Neural crest cell (in vitro differentiated cells): ENCODE measurements around the gene EIF3K. TPM values are rescaled to one million over a fixed set of nuclear protein-coding genes. Genes with fewer than 3 reads are reported as not detected.

Source experiments
- DNase-seq: peaks from one replicate; pipeline ENCODE4 v3.0.0; 2021; ENCODE audit warnings: low read depth, mixed read lengths, low spot score
- H3K27ac Mint-ChIP-seq: one replicate; pipeline ENCODE4 v1.8.0; 2021; ENCODE audit warnings: mild to moderate bottlenecking, mixed read lengths; ENCODE audit not compliant: unreplicated experiment
- H3K27me3 Mint-ChIP-seq: 2 replicates; pipeline ENCODE4 v1.8.0; 2021; ENCODE audit warnings: low read depth, mild to moderate bottlenecking, mixed read lengths
- H3K36me3 Mint-ChIP-seq: 2 replicates; pipeline ENCODE4 v1.8.0; 2021; ENCODE audit warnings: low read depth, mild to moderate bottlenecking, mixed read lengths
- H3K4me1 Mint-ChIP-seq: 2 replicates; pipeline ENCODE4 v1.8.0; 2021; ENCODE audit warnings: mixed read lengths
- H3K4me3 Mint-ChIP-seq: one replicate; pipeline ENCODE4 v1.8.0; 2021; ENCODE audit warnings: mild to moderate bottlenecking, mixed read lengths
- H3K9me3 Mint-ChIP-seq: 2 replicates; pipeline ENCODE4 v1.8.0; 2021; ENCODE audit warnings: mixed read lengths
- CTCF ChIP-seq: fragments of 200-600 bp; sonication (generic); conservative IDR thresholded peaks from 2 replicates; pipeline ENCODE4 v1.5.0; 2021; ENCODE audit warnings: antibody characterized with exemption, mild to moderate bottlenecking
- total RNA-seq: library from RNA; stranded (reverse); gene quantifications from 2 replicates; pipeline ENCODE4 v1.2.1, GENCODE V29; 2021

EIF3K gene
- total RNA-seq, 1 donor from 2014 or later, result 255 TPM

- Mint-ChIP-seq H3K27me3 (no peaks in the 10 kb centered on the region), H3K4me3 (peak overlapping the region; percentile 29)
- no peak for DNase-seq
These were observed 35.7 kb downstream of the EIF3K start for GRCh38 chr19:38654628-38655055.

GRCh38 chr19:38655148-38655824, 36.3 kb downstream of the EIF3K start:
- DNase-seq, result no peak
- Mint-ChIP-seq H3K9me3 (no peaks in the 10 kb centered on the region), H3K4me3 (peak overlapping the region; percentile 58), H3K27ac (peak overlapping the region; percentile 59), H3K27me3 (no peaks in the 10 kb centered on the region), H3K4me1 (peaks cover 74% of the 10 kb centered on the region), H3K36me3 (peaks cover 4% of the 10 kb centered on the region)
- no peak for TF ChIP-seq CTCF

More at GRCh38 chr19:38654628-38655055, 35.7 kb downstream of the EIF3K start:
- peak overlapping the region; percentile 79 for H3K27ac Mint-ChIP-seq
- peaks cover 80% of the 10 kb centered on the region for H3K4me1 Mint-ChIP-seq
- no peaks in the 10 kb centered on the region for H3K9me3 Mint-ChIP-seq
- peaks cover 4% of the 10 kb centered on the region for H3K36me3 Mint-ChIP-seq
- TF ChIP-seq CTCF, result no peak

- TF ChIP-seq CTCF, result no peak
- Mint-ChIP-seq H3K9me3 (no peaks in the 10 kb centered on the region), H3K27me3 (no peaks in the 10 kb centered on the region), H3K27ac (peak overlapping the region; percentile 5), H3K4me3 (peak overlapping the region; percentile 12), H3K36me3 (peaks cover 4% of the 10 kb centered on the region), H3K4me1 (peaks cover 76% of the 10 kb centered on the region)
- no peak for DNase-seq
These were observed 37.4 kb downstream of the EIF3K start for GRCh38 chr19:38656171-38656981.

- H3K27ac Mint-ChIP-seq, result peak overlapping the region; percentile 45
- no peaks in the 10 kb centered on the region for H3K9me3 Mint-ChIP-seq
- no peaks in the 10 kb centered on the region for H3K27me3 Mint-ChIP-seq
- peaks cover 73% of the 10 kb centered on the region for H3K4me1 Mint-ChIP-seq
- H3K4me3 Mint-ChIP-seq, result peak overlapping the region; percentile 39
- no peak for TF ChIP-seq CTCF
- H3K36me3 Mint-ChIP-seq, result peaks cover 4% of the 10 kb centered on the region
- DNase-seq, result no peak
These were observed 38.7 kb downstream of the EIF3K start for GRCh38 chr19:38657633-38658222.

- no peak overlapping the region for H3K27ac Mint-ChIP-seq
These were observed 39.7 kb downstream of the EIF3K start for GRCh38 chr19:38658462-38659306.

More at GRCh38 chr19:38658462-38659306, 39.7 kb downstream of the EIF3K start:
- Mint-ChIP-seq H3K27me3 (no peaks in the 10 kb centered on the region), H3K4me1 (peaks cover 73% of the 10 kb centered on the region), H3K4me3 (no peak overlapping the region), H3K9me3 (no peaks in the 10 kb centered on the region), H3K36me3 (peaks cover 4% of the 10 kb centered on the region)
- TF ChIP-seq CTCF, result no peak
- DNase-seq, result no peak
